AG09309 (cell line): Measurements from ENCODE around the gene SREBF2.

Experiments used
- DNase-seq: peaks from one replicate; pipeline ENCODE4 v3.0.0-alpha.2; 2010; ENCODE audit warnings: low read depth
- H3K4me3 ChIP-seq: 2 replicates; pipeline ENCODE4 v1.5.1; 2011; ENCODE audit warnings: mild to moderate bottlenecking, low read depth, low read length, moderate library complexity; ENCODE audit not compliant: control insufficient read depth
- TF ChIP-seq, protein P1 (sequence below): IDR thresholded peaks from 2 replicates; pipeline ENCODE4 v1.5.1; 2011; ENCODE audit warnings: mild to moderate bottlenecking, low read depth, low read length, inconsistent platforms; ENCODE audit not compliant: insufficient read depth, control insufficient read depth; ENCODE audit errors: missing control alignments

The SREBF2 gene

DNA sequence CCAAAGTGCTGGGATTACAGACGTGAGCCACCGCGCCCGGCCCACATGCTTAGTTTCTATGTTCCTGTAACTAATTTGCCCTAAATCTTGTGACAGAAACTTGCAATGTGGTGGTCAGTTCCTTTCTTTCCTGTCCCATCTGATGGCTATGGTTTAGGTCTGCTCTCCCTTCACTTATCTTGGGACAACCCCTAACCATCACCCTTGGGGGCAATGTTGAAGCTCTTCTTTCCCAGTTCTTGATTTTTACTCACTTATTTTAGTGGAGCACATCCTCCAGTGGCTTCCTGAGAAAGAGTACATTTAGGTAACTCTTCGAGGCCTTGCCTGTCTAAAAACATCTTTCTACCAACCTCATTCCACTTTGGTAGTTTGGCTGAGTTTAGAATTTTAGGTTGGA is 7.3 kb downstream of the SREBF2 start:
- no peak overlapping the region for H3K4me3 ChIP-seq
- TF ChIP-seq, protein P1, sequence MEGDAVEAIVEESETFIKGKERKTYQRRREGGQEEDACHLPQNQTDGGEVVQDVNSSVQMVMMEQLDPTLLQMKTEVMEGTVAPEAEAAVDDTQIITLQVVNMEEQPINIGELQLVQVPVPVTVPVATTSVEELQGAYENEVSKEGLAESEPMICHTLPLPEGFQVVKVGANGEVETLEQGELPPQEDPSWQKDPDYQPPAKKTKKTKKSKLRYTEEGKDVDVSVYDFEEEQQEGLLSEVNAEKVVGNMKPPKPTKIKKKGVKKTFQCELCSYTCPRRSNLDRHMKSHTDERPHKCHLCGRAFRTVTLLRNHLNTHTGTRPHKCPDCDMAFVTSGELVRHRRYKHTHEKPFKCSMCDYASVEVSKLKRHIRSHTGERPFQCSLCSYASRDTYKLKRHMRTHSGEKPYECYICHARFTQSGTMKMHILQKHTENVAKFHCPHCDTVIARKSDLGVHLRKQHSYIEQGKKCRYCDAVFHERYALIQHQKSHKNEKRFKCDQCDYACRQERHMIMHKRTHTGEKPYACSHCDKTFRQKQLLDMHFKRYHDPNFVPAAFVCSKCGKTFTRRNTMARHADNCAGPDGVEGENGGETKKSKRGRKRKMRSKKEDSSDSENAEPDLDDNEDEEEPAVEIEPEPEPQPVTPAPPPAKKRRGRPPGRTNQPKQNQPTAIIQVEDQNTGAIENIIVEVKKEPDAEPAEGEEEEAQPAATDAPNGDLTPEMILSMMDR, result no peak
- no peak for DNase-seq

DNA sequence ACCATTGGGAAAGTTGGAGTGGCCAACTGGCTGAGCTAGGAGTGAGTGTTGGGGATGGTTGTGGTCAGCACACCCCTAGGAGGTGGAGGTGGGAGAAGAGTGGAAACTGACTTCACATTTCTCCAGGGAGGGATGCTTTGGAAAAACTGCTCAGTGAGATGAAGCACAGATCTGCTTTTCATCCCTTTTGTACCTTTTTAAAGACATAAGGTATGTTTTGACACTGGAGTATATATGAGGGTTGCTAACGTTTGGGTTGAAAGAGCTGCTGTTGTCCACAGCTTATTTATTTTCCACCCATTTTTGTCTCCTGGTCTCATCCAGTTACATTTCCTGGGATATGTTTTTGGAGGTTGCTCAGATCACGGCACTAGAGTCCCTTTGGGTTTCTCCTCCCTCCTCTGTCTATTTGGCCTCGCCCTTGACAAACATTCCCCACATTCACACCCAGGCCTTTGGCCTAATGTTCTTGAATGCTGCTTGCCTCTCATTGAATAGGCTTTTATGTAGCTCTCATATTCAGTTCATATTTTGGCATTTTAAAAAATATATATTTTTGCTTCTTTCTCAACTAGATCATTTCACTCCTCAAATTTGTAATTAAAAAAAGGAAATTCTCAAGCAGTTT is 8.3 kb downstream of the SREBF2 start:
- TF ChIP-seq, protein P1, result no peak
- no peak for DNase-seq
- no peak overlapping the region for H3K4me3 ChIP-seq

DNA sequence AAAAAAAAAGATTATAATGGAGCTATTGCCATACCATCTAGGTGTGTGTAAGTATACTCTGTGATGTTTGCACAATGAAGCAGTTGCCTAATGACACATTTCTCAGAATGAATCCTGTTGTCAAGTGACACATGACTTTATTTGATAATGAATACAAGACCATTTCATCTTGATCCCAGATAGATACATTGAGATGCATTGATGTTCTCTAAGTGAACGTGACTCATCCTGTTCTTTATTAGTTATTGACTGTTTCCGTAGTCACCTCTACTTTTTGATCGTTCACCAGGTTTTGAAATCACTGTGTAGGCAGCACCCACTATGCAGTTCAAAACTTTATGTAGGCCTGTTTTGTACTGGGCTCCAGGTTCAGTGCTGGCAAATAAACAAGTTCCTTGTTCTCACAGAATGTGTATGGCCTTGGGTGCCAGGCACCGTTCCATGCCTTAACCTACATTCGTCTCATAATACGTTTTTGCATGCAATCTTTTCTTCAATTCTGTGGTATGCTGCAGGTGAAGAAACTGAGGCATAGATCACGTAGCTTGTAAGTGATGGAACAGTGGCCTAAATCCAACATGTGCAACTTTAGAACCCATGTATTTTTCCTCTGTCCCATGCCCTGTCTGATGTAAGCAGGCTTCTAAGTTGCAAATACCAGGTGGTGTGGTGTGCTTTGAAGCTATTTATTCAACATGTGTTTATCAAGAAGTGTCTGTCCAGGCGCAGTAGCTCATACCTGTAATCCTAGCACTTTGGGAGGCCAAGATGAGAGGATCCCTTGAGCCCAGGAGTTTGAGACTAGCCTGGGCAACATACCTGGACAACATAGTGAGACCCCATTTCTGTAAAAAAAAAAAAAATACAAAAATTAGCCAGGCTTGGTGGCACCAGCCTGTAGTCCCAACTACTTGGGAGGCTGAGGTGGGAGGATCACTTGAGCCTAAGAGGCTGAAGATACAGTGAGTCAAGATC is 10.4 kb downstream of the SREBF2 start:
- TF ChIP-seq, protein P1, result no peak
- no peak overlapping the region for H3K4me3 ChIP-seq
- no peak for DNase-seq

DNA sequence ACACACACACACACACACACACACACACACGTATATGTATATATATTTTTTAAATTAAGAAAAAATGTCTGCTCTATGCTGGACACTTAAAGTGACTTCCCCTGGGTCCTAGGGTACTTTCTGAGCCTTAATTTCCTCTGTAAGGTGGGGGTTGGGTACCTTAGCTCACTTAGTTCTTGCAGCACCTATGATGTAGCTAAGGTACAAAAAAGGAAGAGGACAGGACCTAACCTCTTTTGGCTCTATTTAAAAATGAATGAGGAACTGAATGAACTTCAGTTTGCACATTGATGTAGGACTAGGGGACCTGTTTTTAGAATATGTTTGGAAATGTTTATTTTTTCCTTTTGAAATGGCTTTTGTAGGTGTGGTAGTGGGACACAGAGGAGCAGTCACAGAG is 11.1 kb downstream of the SREBF2 start:
- H3K4me3 ChIP-seq, result no peak overlapping the region
- DNase-seq, result no peak
- TF ChIP-seq, protein P1, result no peak

DNA sequence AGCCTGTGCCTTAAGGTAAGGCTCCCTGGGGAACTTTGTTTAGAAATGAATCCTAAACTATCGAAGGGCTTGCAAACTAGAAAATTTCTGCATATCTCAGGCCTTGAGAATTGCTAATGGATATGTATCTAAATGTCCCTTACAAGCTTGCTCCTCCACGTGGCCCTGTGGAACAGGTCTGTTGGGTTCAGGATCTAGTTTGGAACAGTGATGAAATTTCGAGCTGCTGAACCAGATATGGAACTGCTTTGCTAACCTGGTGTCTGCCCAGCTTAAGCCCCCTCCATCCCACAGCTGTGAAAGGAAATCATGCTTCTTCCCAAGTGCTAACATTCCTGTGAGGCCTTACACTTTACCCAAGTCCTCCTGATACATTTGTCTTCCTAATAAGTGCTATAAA is 11.6 kb downstream of the SREBF2 start:
- DNase-seq, result no peak
- TF ChIP-seq, protein P1, result no peak

DNA sequence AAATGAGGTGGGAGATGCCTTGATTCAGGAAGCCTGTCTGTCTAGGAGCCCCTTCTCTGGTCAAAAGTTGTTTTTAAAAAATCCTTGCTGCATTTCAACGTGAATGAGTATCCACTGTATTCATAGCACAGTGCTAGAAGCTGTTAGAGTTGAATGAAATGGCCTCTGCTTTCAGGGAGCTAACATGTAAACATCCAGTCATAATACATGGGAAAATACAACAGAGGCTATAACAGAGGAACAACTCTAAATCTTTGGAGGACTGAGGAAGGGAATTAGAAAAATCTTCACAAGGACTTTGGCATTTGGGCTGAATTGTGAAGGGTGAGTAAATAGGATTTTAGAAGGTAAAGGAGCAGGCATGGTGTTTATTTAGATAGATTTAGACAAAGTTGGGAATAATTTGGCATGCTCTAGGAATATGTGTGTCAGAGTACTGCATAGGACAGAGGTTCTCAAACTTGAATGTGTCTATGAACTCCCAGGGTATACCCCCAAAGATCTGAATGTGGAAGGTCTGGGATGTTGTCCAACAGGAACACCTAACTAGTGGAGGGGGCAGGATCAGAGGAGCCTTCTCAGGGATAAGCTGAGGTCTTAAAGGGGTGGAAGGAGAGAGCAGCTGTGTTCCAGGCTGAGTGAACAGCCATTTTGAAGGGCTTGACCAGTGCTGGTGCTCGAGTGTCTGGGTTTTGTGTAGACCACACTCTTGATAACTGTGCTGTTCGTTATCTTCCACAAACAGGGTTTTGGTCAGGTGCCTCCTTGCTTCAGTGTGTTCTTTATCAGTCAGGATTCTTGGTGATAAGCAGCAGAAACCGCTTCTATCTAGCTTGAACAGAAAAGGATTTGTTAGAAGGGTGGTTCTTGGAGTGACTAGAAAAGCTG is 12.7 kb downstream of the SREBF2 start:
- no peak for DNase-seq
- TF ChIP-seq, protein P1, result no peak
- H3K4me3 ChIP-seq, result no peak overlapping the region

More for the DNA sequence above, 11.6 kb downstream of the SREBF2 start:
- no peak overlapping the region for H3K4me3 ChIP-seq
